Measurements from ENCODE around the gene PLEKHD1.

Gene PLEKHD1

DNA sequence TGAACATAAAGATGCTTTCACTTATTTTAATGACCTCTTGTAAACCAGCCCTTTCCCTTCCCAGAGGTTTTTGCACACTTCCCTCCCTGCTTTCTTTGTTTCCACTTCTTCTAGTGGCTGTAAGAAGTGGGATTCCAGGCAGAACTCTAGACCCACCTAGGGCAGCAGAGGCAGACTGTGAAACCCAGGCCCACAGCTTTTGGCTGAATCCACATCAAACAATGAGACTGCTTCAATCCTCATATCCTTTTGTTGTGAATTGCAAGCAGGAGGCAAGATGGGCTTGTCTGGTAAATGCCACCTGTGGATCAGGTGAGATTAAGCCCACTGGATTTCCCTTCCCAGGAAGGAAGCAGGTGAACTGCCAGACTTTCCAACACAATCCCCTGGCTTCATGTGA lies 77.4 kb downstream of the PLEKHD1 start:
- TF ChIP-seq CTCF (IDR thresholded peaks at IDR 0.05): no peak

DNA sequence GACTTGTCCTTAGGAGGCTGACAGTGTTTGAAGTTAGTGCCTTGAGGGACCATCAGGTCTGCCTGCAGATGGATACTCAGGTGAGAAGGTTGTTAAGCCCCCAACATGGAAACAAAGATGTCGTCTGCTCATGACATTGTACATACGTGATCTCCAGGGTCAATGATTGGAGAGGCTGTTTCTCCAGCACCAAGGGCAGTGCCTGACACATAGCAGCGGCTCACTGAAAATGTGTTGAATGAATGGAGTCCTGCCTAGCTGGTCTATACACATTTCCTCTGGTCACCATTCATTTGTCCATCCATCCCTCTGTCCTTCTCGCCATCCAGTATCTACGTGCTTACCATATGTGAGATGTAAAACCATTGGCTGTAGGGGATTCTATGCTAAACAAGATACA lies 83.0 kb downstream of the PLEKHD1 start:
- no peak for TF ChIP-seq CTCF (IDR thresholded peaks at IDR 0.05)

DNA sequence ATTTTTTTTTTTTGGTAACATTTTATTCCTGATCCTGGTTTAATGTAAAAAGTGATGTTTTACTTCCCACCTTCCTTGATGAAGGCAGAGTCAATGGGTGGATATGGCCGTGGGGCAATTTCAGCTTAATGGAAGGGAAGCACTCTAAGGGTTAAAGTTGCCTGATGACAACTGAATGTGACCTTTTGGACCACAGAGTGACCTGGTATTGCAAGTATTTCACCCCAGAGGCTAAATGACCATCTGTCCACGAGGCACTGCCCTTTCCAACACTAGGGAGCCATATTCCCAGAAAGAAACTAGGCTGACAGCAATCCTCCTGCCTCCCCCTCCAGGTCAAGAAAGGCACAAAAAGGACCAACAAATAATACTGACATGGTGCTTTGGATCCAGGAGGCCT lies 85.3 kb downstream of the PLEKHD1 start:
- TF ChIP-seq CTCF (IDR thresholded peaks at IDR 0.05): no peak

DNA sequence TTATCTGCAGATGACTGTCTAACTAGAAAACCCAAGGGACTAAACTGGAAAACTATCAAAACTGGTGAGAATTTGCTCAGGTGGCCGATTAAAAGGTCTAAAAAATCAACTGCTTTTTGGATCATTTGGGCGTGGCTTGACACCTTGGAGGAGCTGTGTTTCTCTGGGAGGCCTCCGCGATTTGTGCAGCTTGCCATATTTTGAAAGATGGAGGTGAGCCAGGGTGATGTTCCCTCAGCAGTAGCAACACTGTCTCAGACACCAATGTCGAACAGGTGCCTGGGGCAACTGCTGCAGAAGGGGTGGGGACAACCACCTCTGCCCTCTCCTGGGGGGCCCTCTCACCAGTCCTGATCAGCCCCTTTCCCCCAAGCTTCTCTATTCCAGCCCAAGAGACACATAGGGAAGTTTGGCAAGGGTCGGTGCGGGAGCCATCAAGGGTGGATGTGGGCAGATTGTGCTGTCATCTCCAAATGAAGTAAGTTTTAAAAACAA lies 86.4 kb downstream of the PLEKHD1 start:
- no peak for TF ChIP-seq CTCF (IDR thresholded peaks at IDR 0.05)

- TF ChIP-seq CTCF (IDR thresholded peaks at IDR 0.05): no peak
These were observed 87.0 kb downstream of the PLEKHD1 start for GRCh38 chr14:69571449-69572029.

- TF ChIP-seq CTCF (IDR thresholded peaks at IDR 0.05): no peak
These were observed 87.7 kb downstream of the PLEKHD1 start for GRCh38 chr14:69572030-69572840.

DNA sequence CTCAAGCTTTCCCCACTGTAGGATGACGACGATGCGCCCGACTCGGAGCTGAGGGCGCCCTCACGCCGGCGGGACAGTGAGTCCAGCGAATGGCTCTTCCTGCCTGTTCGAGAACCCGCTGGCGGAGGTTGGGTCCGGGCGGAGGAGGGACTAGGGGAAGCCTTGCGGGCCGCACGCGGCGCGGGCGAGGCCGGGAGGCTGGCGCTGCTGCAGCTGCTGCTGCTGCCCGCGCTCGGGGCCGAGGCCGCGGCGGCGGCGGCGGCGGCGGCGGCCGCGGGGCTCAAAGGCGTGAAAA lies 88.3 kb downstream of the PLEKHD1 start:
- no peak for TF ChIP-seq CTCF (IDR thresholded peaks at IDR 0.05)

Data from LNCAP (cell line).